ENCODE data around the gene ACTR8.

- no peak for TF ChIP-seq JUN (CRISPR knock-in tag; IDR thresholded peaks at IDR 0.05)
- peak; percentile 37; the same call in 1 of the 2 replicates for TF ChIP-seq CTCF (IDR thresholded peaks at IDR 0.05)
- TF ChIP-seq ATF3 (CRISPR knock-in tag; conservative IDR thresholded peaks at IDR 0.05), result no peak
- no peak for TF ChIP-seq NR1H2 (CRISPR knock-in tag; IDR thresholded peaks at IDR 0.05)
- TF ChIP-seq MLX (CRISPR knock-in tag; IDR thresholded peaks at IDR 0.05), result no peak
- TF ChIP-seq FOXK1 (CRISPR knock-in tag; IDR thresholded peaks at IDR 0.05), result no peak
- no peak for TF ChIP-seq MAX (CRISPR knock-in tag; IDR thresholded peaks at IDR 0.05)
- TF ChIP-seq GRHL2 (CRISPR knock-in tag; IDR thresholded peaks at IDR 0.05; ENCODE audit: insufficient replicate concordance, severe bottlenecking), result no peak
- no peak for TF ChIP-seq ESRRA (CRISPR knock-in tag; IDR thresholded peaks at IDR 0.05; ENCODE audit: borderline replicate concordance)
- no peak for TF ChIP-seq STAT6 (CRISPR knock-in tag; conservative IDR thresholded peaks at IDR 0.05; ENCODE audit: low read depth)
- no peak for TF ChIP-seq CREB1 (CRISPR knock-in tag; IDR thresholded peaks at IDR 0.05)
- no peak for TF ChIP-seq IRF2 (CRISPR knock-in tag; IDR thresholded peaks at IDR 0.05; ENCODE audit: borderline replicate concordance, low read depth)
Measured at GRCh38 chr3:53823026-53823955, 58.7 kb downstream of the ACTR8 start.

Data from WTC11 (cell line).